Measurements from ENCODE around the gene BNIP1. TPM values are rescaled to one million over a fixed set of nuclear protein-coding genes. Genes with fewer than 3 reads are reported as not detected.
"Not testable (repeated sequence)": the region's sequence is repeated elsewhere in the genome, so short reads cannot be mapped to it uniquely, and the experiment has no call there.

BNIP1 gene, protein sequence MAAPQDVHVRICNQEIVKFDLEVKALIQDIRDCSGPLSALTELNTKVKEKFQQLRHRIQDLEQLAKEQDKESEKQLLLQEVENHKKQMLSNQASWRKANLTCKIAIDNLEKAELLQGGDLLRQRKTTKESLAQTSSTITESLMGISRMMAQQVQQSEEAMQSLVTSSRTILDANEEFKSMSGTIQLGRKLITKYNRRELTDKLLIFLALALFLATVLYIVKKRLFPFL
- 10 to 100 TPM; 31.1 to 33.4 (median 31.7) TPM for total RNA-seq

DNA sequence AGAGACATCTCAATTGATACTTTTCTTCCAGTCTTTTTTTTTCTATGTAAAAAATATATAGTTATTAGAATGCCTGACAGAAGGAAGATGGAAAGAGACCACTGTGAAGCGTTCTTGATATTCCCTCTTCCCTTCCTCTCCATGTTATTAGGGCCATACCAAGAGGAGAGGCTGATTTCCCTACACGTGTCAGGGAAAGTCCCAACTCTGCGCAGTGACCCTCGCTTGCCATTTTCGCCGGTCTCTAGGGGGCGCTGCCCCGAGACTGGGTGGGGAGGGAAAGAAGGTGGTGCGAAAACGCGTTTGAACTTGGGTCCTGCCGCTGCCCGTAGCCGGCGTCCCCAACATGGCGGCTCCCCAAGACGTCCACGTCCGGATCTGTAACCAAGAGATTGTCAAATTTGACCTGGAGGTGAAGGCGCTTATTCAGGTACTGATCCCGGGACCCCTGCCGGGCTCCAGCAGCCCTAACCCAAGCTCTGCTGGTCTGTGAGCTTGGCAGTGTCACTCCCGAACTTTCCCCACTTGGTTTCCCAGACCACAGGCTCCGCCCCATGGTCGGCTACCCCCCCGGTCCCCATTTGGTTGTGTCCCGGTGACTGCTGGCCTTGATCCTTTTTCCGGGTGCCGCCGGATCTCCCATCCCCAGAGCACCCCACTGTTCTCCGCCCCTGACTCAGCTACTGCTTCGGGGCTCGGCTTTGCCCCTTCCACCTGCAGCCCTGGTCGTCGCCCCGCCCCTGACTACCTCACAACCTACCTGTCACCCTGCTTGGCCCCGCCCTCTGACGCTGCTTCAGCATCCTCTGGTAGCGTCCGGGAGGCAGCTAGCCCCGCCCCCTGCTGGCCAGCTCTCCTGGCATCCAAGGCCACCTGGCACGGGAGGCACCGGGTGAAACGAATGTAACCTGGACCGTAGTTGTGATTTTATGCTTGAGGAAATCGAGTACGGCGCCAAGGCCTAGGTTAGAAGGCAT, at the start of gene BNIP1:
Gene BNIP1, plus strand, starts transcription at position 332 of the 977 bp plus-strand sequence. Its CDS starts 15 bp downstream, at position 347.
- DNase-seq (peak; percentile 96), ATAC-seq (peak; percentile 95)
- Mint-ChIP-seq H3K4me1 (ENCODE audit: low read depth) (peaks cover 10% of the 10 kb centered on the region), H3K4me3 (peak within 1 kb of the TSS; percentile 99), H3K9me3 (peaks cover 4% of the 10 kb centered on the region), H3K27me3 (ENCODE audit: low read depth) (no peaks in the 10 kb centered on the region), H3K36me3 (ENCODE audit: insufficient read depth) (peaks cover 13% of the 10 kb centered on the region)

DNA sequence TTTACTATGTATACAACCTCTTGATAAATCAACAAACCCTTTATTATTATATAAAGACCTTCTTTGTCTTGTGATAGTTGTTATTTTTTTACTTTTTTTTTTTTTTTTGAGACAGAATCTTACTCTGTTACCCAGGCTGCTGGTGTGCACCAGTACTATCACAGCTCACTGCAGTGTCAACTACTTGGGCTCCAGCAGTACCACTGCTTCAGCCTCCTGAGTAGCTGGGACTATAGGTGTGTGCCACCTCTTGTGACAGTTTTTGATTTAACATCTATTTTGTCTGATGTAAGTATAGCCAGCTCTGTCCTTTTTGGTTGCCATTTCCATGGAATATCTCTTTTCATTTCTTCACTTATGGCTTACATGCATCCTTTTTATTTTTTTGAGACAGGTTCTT, 45.5 kb upstream of the BNIP1 start:
- ATAC-seq (peak in 1 of 2 donors; percentile 34), DNase-seq (no peak)
- Mint-ChIP-seq H3K4me1 (ENCODE audit: low read depth) (peaks cover 48% of the 10 kb centered on the region), H3K9me3 (peaks cover 5% of the 10 kb centered on the region), H3K27me3 (ENCODE audit: low read depth) (no peaks in the 10 kb centered on the region), H3K4me3 (peak overlapping the region; percentile 6), H3K36me3 (ENCODE audit: insufficient read depth) (peaks cover 22% of the 10 kb centered on the region)

DNA sequence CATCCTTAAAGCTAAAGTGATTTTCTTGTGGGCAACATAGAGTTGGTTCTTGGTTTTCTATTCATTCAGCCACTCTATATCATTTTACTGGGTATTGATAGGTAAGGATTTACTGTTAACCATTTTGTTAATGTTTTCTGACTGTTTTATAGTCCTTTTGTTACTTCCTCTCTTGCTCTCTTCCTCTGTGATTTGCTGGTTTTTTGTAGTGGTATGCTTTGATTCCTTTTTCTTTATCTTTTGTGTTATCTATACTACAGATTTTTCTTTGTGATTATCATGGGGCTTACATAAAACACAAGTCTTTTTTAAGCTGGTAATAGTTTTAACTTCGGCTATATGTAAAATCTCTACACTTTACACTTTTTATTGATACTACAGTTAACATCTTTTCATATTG, 44.9 kb upstream of the BNIP1 start:
- DNase-seq (no peak), ATAC-seq (no peak)
- H3K27me3 Mint-ChIP-seq (ENCODE audit: low read depth) = no peaks in the 10 kb centered on the region
- peaks cover 23% of the 10 kb centered on the region for H3K36me3 Mint-ChIP-seq (ENCODE audit: insufficient read depth)
- peaks cover 5% of the 10 kb centered on the region for H3K9me3 Mint-ChIP-seq
- H3K4me3 Mint-ChIP-seq = peak overlapping the region; percentile 6
- peaks cover 45% of the 10 kb centered on the region for H3K4me1 Mint-ChIP-seq (ENCODE audit: low read depth)

DNA sequence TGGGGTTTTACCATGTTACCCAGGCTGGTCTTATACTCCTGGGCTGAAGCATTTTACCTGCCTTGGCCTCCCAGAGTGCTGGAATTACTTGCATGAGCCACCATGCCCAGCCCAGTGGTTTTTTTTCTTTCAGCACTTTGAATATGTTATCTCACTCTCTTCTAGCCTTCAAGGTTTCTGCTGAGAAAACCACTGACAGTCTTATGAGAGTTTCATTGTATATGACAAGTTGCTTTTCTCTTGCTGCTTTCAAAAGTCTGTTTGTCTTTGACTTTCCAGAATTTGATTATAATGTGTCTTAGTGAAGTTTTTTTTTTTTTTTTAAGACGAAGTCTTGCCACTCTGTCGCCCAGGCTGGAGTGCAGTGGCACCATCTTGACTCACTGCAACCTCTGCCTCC, 43.1 kb upstream of the BNIP1 start:
- H3K4me1 Mint-ChIP-seq (ENCODE audit: low read depth) = peaks cover 42% of the 10 kb centered on the region
- H3K9me3 Mint-ChIP-seq = peaks cover 5% of the 10 kb centered on the region
- ATAC-seq = no peak
- H3K27me3 Mint-ChIP-seq (ENCODE audit: low read depth) = no peaks in the 10 kb centered on the region
- H3K4me3 Mint-ChIP-seq = no peak overlapping the region
- H3K36me3 Mint-ChIP-seq (ENCODE audit: insufficient read depth) = peaks cover 21% of the 10 kb centered on the region
- DNase-seq = no peak

DNA sequence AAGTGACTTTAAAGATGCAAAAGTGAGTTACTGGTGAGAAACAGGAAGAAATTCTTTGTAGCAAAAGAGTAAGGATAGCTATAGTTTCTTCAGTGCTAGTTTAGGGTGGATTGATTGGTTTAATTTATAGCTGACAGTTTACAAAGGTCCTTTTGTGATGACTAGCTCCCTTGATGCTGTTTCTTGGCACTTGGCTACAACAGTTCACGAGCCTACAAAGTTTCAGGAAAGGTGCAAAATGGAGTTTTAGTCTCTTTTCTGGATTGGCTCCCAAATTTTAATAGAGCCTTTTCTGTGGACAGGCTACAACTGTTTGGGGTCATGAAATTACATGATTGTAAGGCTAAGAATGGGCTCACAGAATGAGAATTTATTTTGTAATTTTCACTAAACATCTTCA, 40.9 kb upstream of the BNIP1 start:
- ATAC-seq (no peak), DNase-seq (no peak)
- H3K9me3 Mint-ChIP-seq = peaks cover 5% of the 10 kb centered on the region
- no peak overlapping the region for H3K4me3 Mint-ChIP-seq
- H3K4me1 Mint-ChIP-seq (ENCODE audit: low read depth) = peaks cover 24% of the 10 kb centered on the region
- H3K36me3 Mint-ChIP-seq (ENCODE audit: insufficient read depth) = peaks cover 20% of the 10 kb centered on the region
- no peaks in the 10 kb centered on the region for H3K27me3 Mint-ChIP-seq (ENCODE audit: low read depth)

DNA sequence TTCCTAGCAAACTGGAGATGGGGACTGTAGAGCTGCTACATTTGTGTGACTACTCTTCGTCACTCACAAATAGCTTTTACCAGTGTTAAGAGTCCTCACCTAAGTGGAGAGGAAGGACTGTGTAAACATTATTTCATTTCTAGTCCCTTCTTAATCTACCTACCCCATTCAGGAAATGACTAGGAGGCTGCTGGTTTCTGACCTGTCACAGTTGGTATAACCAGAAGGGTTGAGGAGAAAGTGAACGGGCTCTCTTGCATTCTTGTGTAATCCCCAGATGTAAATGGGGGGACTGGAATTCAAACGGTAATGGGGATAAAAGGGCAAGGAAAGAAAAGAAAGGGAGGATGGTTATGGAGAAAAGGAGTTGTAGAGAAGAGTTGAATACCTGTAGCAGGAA, 35.4 kb upstream of the BNIP1 start:
- ATAC-seq = no peak
- H3K4me1 Mint-ChIP-seq (ENCODE audit: low read depth) = no peaks in the 10 kb centered on the region
- no peak overlapping the region for H3K4me3 Mint-ChIP-seq
- DNase-seq = no peak
- peaks cover 23% of the 10 kb centered on the region for H3K36me3 Mint-ChIP-seq (ENCODE audit: insufficient read depth)
- H3K27me3 Mint-ChIP-seq (ENCODE audit: low read depth) = no peaks in the 10 kb centered on the region
- H3K9me3 Mint-ChIP-seq = no peaks in the 10 kb centered on the region

DNA sequence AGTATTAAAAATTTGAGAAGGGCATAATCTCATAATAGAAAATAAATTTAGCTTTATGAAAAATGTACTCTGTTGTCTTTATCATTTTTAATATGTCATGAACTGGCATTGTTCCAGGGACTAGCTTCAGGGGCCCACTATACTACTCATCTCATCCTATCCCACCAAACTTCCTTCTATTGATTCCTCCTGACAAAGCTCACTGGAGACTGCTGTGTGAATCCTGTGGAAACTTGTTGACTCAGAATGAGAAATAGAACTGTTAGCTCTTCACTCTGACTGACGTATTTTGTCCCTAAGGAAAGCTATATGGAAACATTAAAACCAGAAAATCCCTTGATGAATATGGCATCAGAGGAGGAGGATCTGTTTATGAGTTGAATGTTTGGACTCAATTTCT, 29.8 kb upstream of the BNIP1 start:
- Mint-ChIP-seq H3K4me1 (ENCODE audit: low read depth) (no peaks in the 10 kb centered on the region), H3K9me3 (peaks cover under 1% of the 10 kb centered on the region), H3K4me3 (no peak overlapping the region), H3K27me3 (ENCODE audit: low read depth) (no peaks in the 10 kb centered on the region), H3K36me3 (ENCODE audit: insufficient read depth) (peaks cover 25% of the 10 kb centered on the region)
- DNase-seq (no peak), ATAC-seq (no peak)

DNA sequence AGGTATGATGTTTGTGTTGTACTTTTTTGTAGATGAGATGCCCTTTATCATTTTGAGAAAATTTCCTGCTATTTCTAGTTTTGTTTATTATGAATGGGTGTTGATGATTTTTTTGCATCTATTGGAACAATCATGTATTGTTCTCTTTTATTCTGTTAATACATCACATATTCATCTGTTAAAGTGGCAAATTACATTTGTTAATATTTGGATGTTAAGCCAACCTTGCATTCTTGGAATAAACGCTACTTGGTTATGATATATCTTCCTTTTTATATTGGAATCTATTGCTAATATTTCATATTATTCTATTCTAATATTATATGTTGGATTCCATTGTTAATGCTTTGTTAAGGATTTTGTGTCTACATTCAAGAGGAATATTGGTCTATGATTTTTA, 24.6 kb upstream of the BNIP1 start:
- DNase-seq (no peak), ATAC-seq (no peak)
- H3K36me3 Mint-ChIP-seq (ENCODE audit: insufficient read depth) = peaks cover 28% of the 10 kb centered on the region
- H3K9me3 Mint-ChIP-seq = peaks cover 3% of the 10 kb centered on the region
- H3K4me1 Mint-ChIP-seq (ENCODE audit: low read depth) = no peaks in the 10 kb centered on the region
- no peaks in the 10 kb centered on the region for H3K27me3 Mint-ChIP-seq (ENCODE audit: low read depth)
- H3K4me3 Mint-ChIP-seq = no peak overlapping the region

DNA sequence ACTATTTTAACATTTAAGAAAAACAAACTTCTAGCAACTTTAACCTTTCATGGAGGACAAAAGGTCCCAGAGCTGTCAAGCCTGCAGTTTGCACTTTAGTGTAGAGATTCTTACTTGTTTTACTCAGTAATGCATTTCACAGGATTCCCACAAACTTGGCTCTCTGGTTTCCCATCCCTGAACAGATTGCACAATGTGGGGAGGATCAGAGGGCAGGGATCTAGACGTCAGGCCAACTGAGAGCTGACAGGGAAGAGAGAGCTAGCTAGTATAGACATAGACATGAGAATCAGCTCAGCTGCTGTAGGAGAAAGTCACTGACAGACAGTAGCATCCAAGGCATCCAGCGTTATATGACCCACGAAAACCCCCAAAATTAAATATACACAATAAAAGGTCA, 20.9 kb upstream of the BNIP1 start:
- no peak for DNase-seq

DNA sequence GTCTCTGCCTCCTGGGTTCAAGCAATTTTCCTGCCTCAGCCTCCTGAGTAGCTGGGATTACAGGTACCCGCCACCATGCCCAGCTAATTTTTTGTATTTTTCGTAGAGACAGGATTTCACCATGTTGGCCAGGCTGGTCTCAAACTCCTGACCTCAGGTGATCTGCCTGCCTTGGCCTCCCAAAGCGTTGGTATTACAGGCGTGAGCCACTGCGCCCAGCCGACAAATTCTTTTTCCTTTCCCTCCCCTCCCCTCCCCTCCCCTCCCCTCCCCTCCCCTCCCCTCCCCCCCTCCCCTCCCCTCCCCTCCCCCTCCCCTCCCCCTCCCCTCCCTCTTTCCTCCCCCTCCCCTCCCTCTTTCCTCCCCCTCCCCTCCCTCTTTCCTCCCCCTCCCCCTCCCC, 12.2 kb upstream of the BNIP1 start:
- H3K36me3 Mint-ChIP-seq (ENCODE audit: insufficient read depth) = peaks cover 20% of the 10 kb centered on the region
- DNase-seq; H3K27me3 Mint-ChIP-seq (ENCODE audit: low read depth): not testable (repeated sequence)

More for the DNA sequence above, 20.9 kb upstream of the BNIP1 start:
- no peak for ATAC-seq
- H3K4me1 Mint-ChIP-seq (ENCODE audit: low read depth) = no peaks in the 10 kb centered on the region
- H3K4me3 Mint-ChIP-seq = no peak overlapping the region
- peaks cover 35% of the 10 kb centered on the region for H3K36me3 Mint-ChIP-seq (ENCODE audit: insufficient read depth)
- no peaks in the 10 kb centered on the region for H3K27me3 Mint-ChIP-seq (ENCODE audit: low read depth)
- H3K9me3 Mint-ChIP-seq = peaks cover 3% of the 10 kb centered on the region

DNA sequence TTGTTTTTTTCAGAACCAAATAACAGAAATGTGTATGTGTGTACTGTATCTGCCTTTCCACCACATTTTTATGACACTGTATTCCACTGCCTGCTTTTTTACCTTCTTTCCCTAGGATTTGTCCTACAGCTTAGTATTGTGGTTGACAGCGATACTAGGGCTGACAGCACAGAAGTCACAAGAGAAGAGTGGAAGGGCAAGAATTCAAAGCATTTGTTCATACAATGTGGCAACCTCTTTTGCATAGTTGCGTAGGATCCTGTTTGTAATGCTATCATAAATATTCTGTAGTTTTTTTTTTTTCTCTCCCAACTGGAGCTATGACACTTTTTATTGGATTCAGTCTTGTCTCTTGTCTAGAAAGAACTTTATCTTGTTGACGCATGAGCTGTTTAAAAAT, 5.6 kb upstream of the BNIP1 start:
- H3K4me3 Mint-ChIP-seq = no peak overlapping the region
- ATAC-seq = no peak
- H3K27me3 Mint-ChIP-seq (ENCODE audit: low read depth) = no peaks in the 10 kb centered on the region
- DNase-seq = no peak
- H3K9me3 Mint-ChIP-seq = no peaks in the 10 kb centered on the region
- H3K36me3 Mint-ChIP-seq (ENCODE audit: insufficient read depth) = peaks cover 6% of the 10 kb centered on the region
- no peaks in the 10 kb centered on the region for H3K4me1 Mint-ChIP-seq (ENCODE audit: low read depth)

More for the DNA sequence above, 12.2 kb upstream of the BNIP1 start:
- H3K4me1 Mint-ChIP-seq (ENCODE audit: low read depth); ATAC-seq; H3K9me3 Mint-ChIP-seq; H3K4me3 Mint-ChIP-seq: not testable (repeated sequence)

DNA sequence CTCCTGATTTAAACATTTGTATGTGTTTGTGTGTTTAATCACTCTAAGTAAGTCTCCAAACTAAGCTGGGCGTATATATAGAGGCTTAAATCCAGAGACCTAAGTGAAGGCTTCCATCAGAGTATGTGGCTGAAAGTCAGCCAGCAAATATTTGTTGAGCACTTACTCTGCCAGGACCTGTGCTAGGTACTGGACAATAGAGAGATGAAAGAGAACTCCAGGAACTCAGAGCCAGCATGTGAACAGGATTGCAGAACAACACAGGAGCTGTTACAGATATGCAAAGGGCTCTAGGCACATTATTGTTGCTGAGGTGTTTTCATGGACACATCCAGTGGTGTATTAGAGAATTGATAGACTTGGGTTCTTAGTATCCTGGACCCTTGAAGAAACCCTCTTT, 4.7 kb upstream of the BNIP1 start:
- peaks cover 1% of the 10 kb centered on the region for H3K4me1 Mint-ChIP-seq (ENCODE audit: low read depth)
- H3K9me3 Mint-ChIP-seq = no peaks in the 10 kb centered on the region
- no peak overlapping the region for H3K4me3 Mint-ChIP-seq
- ATAC-seq = no peak
- peaks cover 4% of the 10 kb centered on the region for H3K36me3 Mint-ChIP-seq (ENCODE audit: insufficient read depth)
- DNase-seq = no peak
- no peaks in the 10 kb centered on the region for H3K27me3 Mint-ChIP-seq (ENCODE audit: low read depth)

DNA sequence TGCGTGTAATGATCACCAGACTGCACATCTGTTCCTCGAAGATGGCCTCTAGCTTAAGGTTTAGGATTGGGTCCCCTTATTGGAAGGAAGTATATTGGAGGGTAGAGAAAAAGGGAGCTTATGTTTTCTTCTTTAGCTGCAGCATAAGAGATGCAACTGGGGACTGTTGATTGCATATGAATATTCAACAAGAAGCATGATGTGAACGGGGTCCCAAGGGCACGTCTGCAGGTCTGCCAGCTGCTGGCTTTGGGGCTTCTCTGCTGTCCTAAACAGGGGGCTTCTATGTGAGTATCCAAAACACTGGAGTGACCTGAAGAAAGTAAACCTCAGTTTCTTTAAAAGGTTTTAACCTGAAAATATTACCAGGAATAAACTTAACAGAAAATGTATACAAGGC, 3.6 kb upstream of the BNIP1 start:
- H3K36me3 Mint-ChIP-seq (ENCODE audit: insufficient read depth) = peaks cover 2% of the 10 kb centered on the region
- H3K27me3 Mint-ChIP-seq (ENCODE audit: low read depth) = no peaks in the 10 kb centered on the region
- DNase-seq = no peak
- no peak for ATAC-seq
- no peak overlapping the region for H3K4me3 Mint-ChIP-seq
- H3K9me3 Mint-ChIP-seq = no peaks in the 10 kb centered on the region
- H3K4me1 Mint-ChIP-seq (ENCODE audit: low read depth) = peaks cover 8% of the 10 kb centered on the region

DNA sequence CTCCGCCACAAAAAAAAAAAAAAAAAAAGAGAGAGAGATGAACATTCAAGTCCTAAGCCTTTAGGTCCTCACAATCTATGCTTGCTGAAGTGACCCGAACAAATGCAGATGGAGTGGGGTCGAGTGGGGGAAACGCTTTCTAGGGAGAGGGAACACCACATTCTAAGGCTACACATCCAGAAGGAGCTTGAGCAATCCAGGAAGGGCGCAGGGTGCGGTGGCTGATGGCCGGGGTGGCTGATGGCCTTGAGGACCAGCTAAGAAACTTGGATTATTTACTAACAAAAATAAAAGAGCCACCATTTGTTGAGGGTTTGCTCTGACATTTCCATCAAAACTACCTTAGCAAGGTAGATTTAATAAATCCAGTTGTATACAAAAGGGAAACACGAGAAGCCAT, 764 bp upstream of the BNIP1 start:
- H3K27me3 Mint-ChIP-seq (ENCODE audit: low read depth) = no peaks in the 10 kb centered on the region
- no peak for ATAC-seq
- H3K4me3 Mint-ChIP-seq = no peak overlapping the region
- peaks cover 4% of the 10 kb centered on the region for H3K36me3 Mint-ChIP-seq (ENCODE audit: insufficient read depth)
- peaks cover 10% of the 10 kb centered on the region for H3K4me1 Mint-ChIP-seq (ENCODE audit: low read depth)
- H3K9me3 Mint-ChIP-seq = no peaks in the 10 kb centered on the region
- DNase-seq = no peak

DNA sequence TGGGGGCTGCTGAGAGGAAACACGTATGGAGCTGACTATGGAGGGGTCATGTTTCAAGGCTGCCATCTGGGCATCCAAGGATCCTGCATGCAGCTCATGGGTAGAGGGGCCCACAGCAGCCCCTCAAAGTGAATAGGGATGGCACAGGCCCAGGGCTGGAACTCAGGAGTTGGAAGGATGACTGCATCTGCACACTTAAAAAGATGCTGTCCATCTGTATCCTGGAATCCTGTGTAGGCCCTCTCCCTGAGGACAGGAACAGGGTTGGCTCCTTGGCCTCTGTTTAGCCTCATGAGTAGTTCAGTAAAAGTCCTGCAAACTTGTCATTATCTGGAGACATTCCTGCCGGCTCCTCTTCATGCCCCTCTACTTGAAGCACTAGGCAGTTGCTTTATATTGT, 4.0 kb downstream of the BNIP1 start:
- H3K9me3 Mint-ChIP-seq = peaks cover 4% of the 10 kb centered on the region

More for the DNA sequence above, 4.0 kb downstream of the BNIP1 start:
- Mint-ChIP-seq H3K36me3 (ENCODE audit: insufficient read depth) (peaks cover 27% of the 10 kb centered on the region), H3K27me3 (ENCODE audit: low read depth) (no peaks in the 10 kb centered on the region), H3K4me1 (ENCODE audit: low read depth) (peaks cover 10% of the 10 kb centered on the region), H3K4me3 (no peak overlapping the region)
- DNase-seq (no peak), ATAC-seq (no peak)
